ENCODE data around the gene SPOCK1. TPM values are rescaled to one million over a fixed set of nuclear protein-coding genes. Genes with fewer than 3 reads are reported as not detected.

The SPOCK1 gene
- polyA plus RNA-seq, 1 experiment, result 304 TPM

DNA sequence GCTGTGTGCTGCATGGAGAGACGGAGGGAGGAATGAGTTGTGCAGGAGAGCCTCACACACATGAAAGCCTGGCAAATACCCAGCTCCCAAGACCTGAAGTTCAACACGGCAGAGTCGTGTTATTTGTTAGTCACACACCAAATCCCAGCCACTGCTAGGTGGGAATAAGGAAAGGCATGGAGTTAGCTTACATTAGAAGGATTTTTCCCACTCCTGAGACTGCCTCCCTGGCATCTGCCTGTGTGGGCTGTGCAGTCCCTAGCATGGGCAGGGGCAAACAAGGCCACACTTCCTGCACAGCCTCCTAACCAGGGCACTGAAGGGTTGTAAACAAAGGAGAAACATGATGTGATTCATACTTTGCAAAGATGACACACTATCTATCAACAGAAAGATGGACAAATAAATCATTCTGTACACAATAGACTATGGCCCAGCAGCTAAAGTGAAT, 306.8 kb downstream of the SPOCK1 start:
- Histone ChIP-seq H3K36me3 (ENCODE audit: control insufficient read depth, insufficient read depth, low read length) (no peaks in the 10 kb centered on the region), H3K27me3 (ENCODE audit: control insufficient read depth, insufficient read depth, low read length) (no peaks in the 10 kb centered on the region), H3K4me3 (ENCODE audit: low read depth, low read length) (no peak overlapping the region)
- POLR2A ChIA-PET, result interaction anchor here (0.6 kb wide), 2 partner anchors 20 to 137 kb away, joined by 5 to 13 read pairs; no protein-coding TSS in a partner anchor
- TF ChIP-seq CTCF (IDR thresholded peaks at IDR 0.05; ENCODE audit: insufficient read depth, low read depth, low read length), result no peak
- peak; percentile 31 for DNase-seq (ENCODE audit: low read depth)
- CTCF ChIA-PET, result interaction anchor here (0.8 kb wide), 1 partner anchor 390 kb away, joined by 3 read pairs; no protein-coding TSS in a partner anchor

GRCh38 chr5:137191179-137191578, 307.9 kb downstream of the SPOCK1 start:
- Histone ChIP-seq H3K27me3 (ENCODE audit: control insufficient read depth, insufficient read depth, low read length) (no peaks in the 10 kb centered on the region), H3K4me3 (ENCODE audit: low read depth, low read length) (no peak overlapping the region), H3K36me3 (ENCODE audit: control insufficient read depth, insufficient read depth, low read length) (no peaks in the 10 kb centered on the region)
- ChIA-PET POLR2A (no interaction called here), CTCF (interaction anchor here (1.4 kb wide), 1 partner anchor 11 kb away, joined by 6 read pairs; no protein-coding TSS in a partner anchor)
- TF ChIP-seq CTCF (IDR thresholded peaks at IDR 0.05; ENCODE audit: insufficient read depth, low read depth, low read length), result no peak
- DNase-seq (ENCODE audit: low read depth), result no peak

GRCh38 chr5:137190441-137190840, 308.7 kb downstream of the SPOCK1 start:
- no peak overlapping the region for H3K4me3 ChIP-seq (ENCODE audit: low read depth, low read length)
- peak; percentile 59 for DNase-seq (ENCODE audit: low read depth)
- no peaks in the 10 kb centered on the region for H3K36me3 ChIP-seq (ENCODE audit: control insufficient read depth, insufficient read depth, low read length)
- no peak for TF ChIP-seq CTCF (IDR thresholded peaks at IDR 0.05; ENCODE audit: insufficient read depth, low read depth, low read length)
- no peaks in the 10 kb centered on the region for H3K27me3 ChIP-seq (ENCODE audit: control insufficient read depth, insufficient read depth, low read length)
- POLR2A ChIA-PET, result no interaction called here
- CTCF ChIA-PET, result interaction anchor here (1.4 kb wide), 1 partner anchor 12 kb away, joined by 6 read pairs; no protein-coding TSS in a partner anchor

GRCh38 chr5:137190031-137190430, 309.1 kb downstream of the SPOCK1 start:
- POLR2A ChIA-PET, result no interaction called here
- DNase-seq (ENCODE audit: low read depth), result peak; percentile 36
- Histone ChIP-seq H3K27me3 (ENCODE audit: control insufficient read depth, insufficient read depth, low read length) (no peaks in the 10 kb centered on the region), H3K4me3 (ENCODE audit: low read depth, low read length) (no peak overlapping the region), H3K36me3 (ENCODE audit: control insufficient read depth, insufficient read depth, low read length) (no peaks in the 10 kb centered on the region)
- CTCF ChIA-PET, result interaction anchor here (1.3 to 1.4 kb wide), 2 partner anchors 11 to 13 kb away, joined by 3 to 6 read pairs; no protein-coding TSS in a partner anchor
- TF ChIP-seq CTCF (IDR thresholded peaks at IDR 0.05; ENCODE audit: insufficient read depth, low read depth, low read length), result no peak

DNA sequence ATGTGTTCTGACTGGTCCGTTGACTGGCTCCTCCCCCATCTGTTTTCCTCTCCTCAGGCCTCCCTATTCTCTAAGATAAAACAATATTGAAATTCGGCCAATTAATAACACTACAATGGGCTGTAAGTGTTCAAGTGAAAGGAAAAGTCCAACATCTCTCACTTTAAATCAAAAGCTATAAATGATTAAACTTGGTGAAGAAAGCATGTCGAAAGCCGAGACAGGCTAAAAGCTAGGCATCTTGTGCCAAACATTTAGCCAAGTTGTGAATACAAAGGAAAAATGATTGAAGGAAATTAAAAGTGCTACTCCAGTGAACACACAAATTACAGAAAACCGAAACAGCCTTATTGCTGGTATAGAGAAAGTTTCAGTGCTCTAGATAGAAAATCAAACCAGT, 310.6 kb downstream of the SPOCK1 start:
- CTCF ChIA-PET, result interaction anchor here (1.0 to 1.3 kb wide), 3 partner anchors 13 to 38 kb away, joined by 3 read pairs; no protein-coding TSS in a partner anchor
- no peak for TF ChIP-seq CTCF (IDR thresholded peaks at IDR 0.05; ENCODE audit: insufficient read depth, low read depth, low read length)
- POLR2A ChIA-PET, result no interaction called here
- Histone ChIP-seq H3K4me3 (ENCODE audit: low read depth, low read length) (no peak overlapping the region), H3K36me3 (ENCODE audit: control insufficient read depth, insufficient read depth, low read length) (no peaks in the 10 kb centered on the region), H3K27me3 (ENCODE audit: control insufficient read depth, insufficient read depth, low read length) (no peaks in the 10 kb centered on the region)
- DNase-seq (ENCODE audit: low read depth), result no peak
